PC-3 (cell line): ENCODE measurements around the gene ARHGAP9.

Experiments
- CTCF ChIP-seq: fragments of 300-600 bp; sonication (generic); conservative IDR thresholded peaks from 2 replicates; pipeline ENCODE4 v1.5.1; 2017; ENCODE audit warnings: antibody characterized with exemption, low read depth, mild to moderate bottlenecking, low read length
- EZH2 ChIP-seq: fragments of 300-600 bp; sonication (generic); IDR thresholded peaks from one replicate; pipeline ENCODE4 v1.6.1; 2017; ENCODE audit warnings: antibody characterized with exemption, mild to moderate bottlenecking, low read length; ENCODE audit not compliant: unreplicated experiment

DNA sequence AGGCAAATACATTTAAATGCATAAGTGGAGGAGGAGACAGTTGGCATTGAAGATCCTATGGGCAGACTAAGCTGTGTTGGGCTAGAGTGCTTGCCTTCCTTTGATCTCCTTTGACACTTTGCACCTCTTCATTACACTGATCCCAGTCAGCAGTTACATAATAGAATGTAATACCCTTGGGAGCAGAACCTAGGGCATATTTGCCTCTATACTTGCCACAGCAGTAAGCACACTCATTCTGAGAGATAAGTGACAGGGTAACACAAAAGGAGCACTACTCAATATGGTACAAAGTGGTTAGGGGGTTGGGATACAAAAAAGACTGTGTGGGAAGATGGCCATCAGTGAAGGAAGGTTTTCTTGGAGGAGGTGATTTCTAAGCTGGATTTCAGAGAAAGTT lies 17.2 kb upstream of the ARHGAP9 start:
- TF ChIP-seq CTCF (no peak), EZH2 (no peak)
